ENCODE results near the gene EGFR.

Gene EGFR

GRCh38 chr7:55255496-55256445 lies 237.0 kb downstream of the EGFR start:
- peak; percentile 74 for DNase-seq

GRCh38 chr7:55258631-55259030 lies 239.8 kb downstream of the EGFR start:
- no peak for DNase-seq

GRCh38 chr7:55260171-55260570 lies 241.4 kb downstream of the EGFR start:
- DNase-seq = no peak

- DNase-seq = no peak
These were observed 242.0 kb downstream of the EGFR start for GRCh38 chr7:55260676-55261385.

Measured in DMS79 treated with DMSO at 0.1 percent for 48 hours (cell line).